ENCODE results near the gene VTI1A.

The VTI1A gene

GRCh38 chr10:112628951-112629609 is 182.1 kb downstream of the VTI1A start:
- DNase-seq (ENCODE audit: extremely low read depth in 1 of 2, low read depth in 1 of 2) = no peak

- no peak for DNase-seq (ENCODE audit: extremely low read depth in 1 of 2, low read depth in 1 of 2)
Observed at GRCh38 chr10:112631501-112632400, 184.7 kb downstream of the VTI1A start.

GRCh38 chr10:112634096-112634830 is 187.2 kb downstream of the VTI1A start:
- DNase-seq (ENCODE audit: extremely low read depth in 1 of 2, low read depth in 1 of 2) = no peak

GRCh38 chr10:112637901-112638300 is 190.9 kb downstream of the VTI1A start:
- DNase-seq (ENCODE audit: extremely low read depth in 1 of 2, low read depth in 1 of 2) = no peak

- no peak for DNase-seq (ENCODE audit: extremely low read depth in 1 of 2, low read depth in 1 of 2)
Observed at GRCh38 chr10:112639298-112639697, 192.3 kb downstream of the VTI1A start.

GRCh38 chr10:112640638-112641037 is 193.6 kb downstream of the VTI1A start:
- no peak for DNase-seq (ENCODE audit: extremely low read depth in 1 of 2, low read depth in 1 of 2)

GRCh38 chr10:112643600-112644264 is 196.7 kb downstream of the VTI1A start:
- DNase-seq (ENCODE audit: extremely low read depth in 1 of 2, low read depth in 1 of 2) = no peak

GRCh38 chr10:112644265-112644645 is 197.2 kb downstream of the VTI1A start:
- DNase-seq (ENCODE audit: extremely low read depth in 1 of 2, low read depth in 1 of 2) = no peak

GRCh38 chr10:112649006-112649821 is 202.2 kb downstream of the VTI1A start:
- DNase-seq (ENCODE audit: extremely low read depth in 1 of 2, low read depth in 1 of 2) = no peak

GRCh38 chr10:112649822-112650152 is 202.8 kb downstream of the VTI1A start:
- no peak for DNase-seq (ENCODE audit: extremely low read depth in 1 of 2, low read depth in 1 of 2)

GRCh38 chr10:112650588-112651030 is 203.6 kb downstream of the VTI1A start:
- DNase-seq (ENCODE audit: extremely low read depth in 1 of 2, low read depth in 1 of 2) = no peak

- no peak for DNase-seq (ENCODE audit: extremely low read depth in 1 of 2, low read depth in 1 of 2)
Observed at GRCh38 chr10:112653215-112653614, 206.2 kb downstream of the VTI1A start.

- no peak for DNase-seq (ENCODE audit: extremely low read depth in 1 of 2, low read depth in 1 of 2)
Observed at GRCh38 chr10:112653851-112654250, 206.8 kb downstream of the VTI1A start.

GRCh38 chr10:112654794-112655193 is 207.8 kb downstream of the VTI1A start:
- DNase-seq (ENCODE audit: extremely low read depth in 1 of 2, low read depth in 1 of 2) = no peak

GRCh38 chr10:112655722-112656121 is 208.7 kb downstream of the VTI1A start:
- DNase-seq (ENCODE audit: extremely low read depth in 1 of 2, low read depth in 1 of 2) = no peak

GRCh38 chr10:112658465-112658864 is 211.4 kb downstream of the VTI1A start:
- no peak for DNase-seq (ENCODE audit: extremely low read depth in 1 of 2, low read depth in 1 of 2)

GRCh38 chr10:112658900-112659638 is 212.1 kb downstream of the VTI1A start:
- no peak for DNase-seq (ENCODE audit: extremely low read depth in 1 of 2, low read depth in 1 of 2)

GRCh38 chr10:112663234-112664125 is 216.5 kb downstream of the VTI1A start:
- no peak for DNase-seq (ENCODE audit: extremely low read depth in 1 of 2, low read depth in 1 of 2)

GRCh38 chr10:112666094-112666493 is 219.1 kb downstream of the VTI1A start:
- no peak for DNase-seq (ENCODE audit: extremely low read depth in 1 of 2, low read depth in 1 of 2)
